Measurements from ENCODE around the gene IPCEF1. TPM values are rescaled to one million over a fixed set of nuclear protein-coding genes. Genes with fewer than 3 reads are reported as not detected.
"Not testable (repeated sequence)": the region's sequence is repeated elsewhere in the genome, so short reads cannot be mapped to it uniquely, and the experiment has no call there.

Gene IPCEF1
- total and polyA plus RNA-seq, 3 donors from 2014 or later = 3.6 to 4.8 (median 4.2) TPM

DNA sequence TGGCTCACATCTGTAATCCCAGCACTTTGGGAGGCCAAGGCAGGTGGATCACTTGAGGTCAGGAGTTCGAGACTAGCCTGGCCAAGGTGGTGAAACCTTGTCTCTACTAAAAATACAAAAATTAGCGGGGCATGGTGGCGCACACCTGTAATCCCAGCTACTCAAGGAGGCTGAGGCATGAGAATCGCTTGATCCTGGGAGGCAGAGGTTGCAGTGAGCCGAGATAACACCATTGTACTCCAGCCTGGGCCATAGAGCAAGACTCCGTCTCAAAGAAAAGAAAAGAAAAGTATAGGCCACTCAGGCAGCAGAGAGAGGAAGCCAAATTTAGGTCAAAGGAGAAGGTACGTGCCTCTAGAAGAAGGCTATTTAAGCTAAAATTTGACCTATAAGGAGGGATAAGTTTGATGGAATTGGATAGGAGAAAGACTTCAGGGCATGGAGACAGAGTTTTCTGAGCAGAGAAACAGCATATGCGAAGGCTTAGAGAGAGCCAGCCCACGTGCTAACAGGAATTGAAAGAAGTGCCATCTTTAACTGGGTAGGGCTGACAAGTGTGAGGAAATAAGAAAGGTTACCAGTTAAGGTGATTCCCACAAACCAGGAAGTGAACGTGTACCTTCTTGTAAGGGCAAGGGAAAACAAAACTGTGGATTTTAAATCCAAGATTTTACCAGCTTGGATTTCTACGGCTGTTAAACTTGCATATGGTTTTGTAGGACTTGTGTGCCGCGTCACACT lies 113.8 kb downstream of the IPCEF1 start:
- 92% methylated on average over 13 of the region's 13 CpGs for WGBS, 2 donors
- DNase-seq = no peak
- Histone ChIP-seq H3K27ac (no peak overlapping the region), H3K27me3 (no peaks in the 10 kb centered on the region), H3K9me3 (no peaks in the 10 kb centered on the region), H3K36me3 (ENCODE audit: low read depth, missing control alignments) (no peaks in the 10 kb centered on the region), H3K4me3 (no peak overlapping the region), H3K4me1 (no peaks in the 10 kb centered on the region)
- no peak for TF ChIP-seq POLR2A (IDR thresholded peaks at IDR 0.05)
- TF ChIP-seq, protein P1, sequence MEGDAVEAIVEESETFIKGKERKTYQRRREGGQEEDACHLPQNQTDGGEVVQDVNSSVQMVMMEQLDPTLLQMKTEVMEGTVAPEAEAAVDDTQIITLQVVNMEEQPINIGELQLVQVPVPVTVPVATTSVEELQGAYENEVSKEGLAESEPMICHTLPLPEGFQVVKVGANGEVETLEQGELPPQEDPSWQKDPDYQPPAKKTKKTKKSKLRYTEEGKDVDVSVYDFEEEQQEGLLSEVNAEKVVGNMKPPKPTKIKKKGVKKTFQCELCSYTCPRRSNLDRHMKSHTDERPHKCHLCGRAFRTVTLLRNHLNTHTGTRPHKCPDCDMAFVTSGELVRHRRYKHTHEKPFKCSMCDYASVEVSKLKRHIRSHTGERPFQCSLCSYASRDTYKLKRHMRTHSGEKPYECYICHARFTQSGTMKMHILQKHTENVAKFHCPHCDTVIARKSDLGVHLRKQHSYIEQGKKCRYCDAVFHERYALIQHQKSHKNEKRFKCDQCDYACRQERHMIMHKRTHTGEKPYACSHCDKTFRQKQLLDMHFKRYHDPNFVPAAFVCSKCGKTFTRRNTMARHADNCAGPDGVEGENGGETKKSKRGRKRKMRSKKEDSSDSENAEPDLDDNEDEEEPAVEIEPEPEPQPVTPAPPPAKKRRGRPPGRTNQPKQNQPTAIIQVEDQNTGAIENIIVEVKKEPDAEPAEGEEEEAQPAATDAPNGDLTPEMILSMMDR (IDR thresholded peaks at IDR 0.05) = no peak
- intact Hi-C loops (cut with DNase I; ENCODE audit: low total_unique reads) = no loop called here

DNA sequence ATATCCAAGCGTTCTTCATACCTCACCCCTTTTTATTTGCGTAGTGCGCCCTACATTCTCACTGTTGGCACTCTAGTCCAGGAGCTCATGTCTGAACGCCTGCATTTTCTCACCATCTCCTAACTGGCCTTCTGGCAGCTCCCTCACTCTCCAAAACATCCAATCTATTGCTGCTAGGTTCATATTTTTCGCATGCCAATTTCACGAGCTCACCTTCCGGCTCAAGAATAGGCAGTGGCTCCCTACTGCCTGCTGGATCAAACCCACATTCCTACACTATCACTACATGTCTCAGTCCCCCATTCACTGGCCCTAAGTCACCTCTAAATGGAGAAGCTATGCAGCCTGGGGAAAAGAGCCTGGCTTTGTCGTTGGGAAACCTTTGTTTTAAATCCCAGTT lies 115.0 kb downstream of the IPCEF1 start:
- no peaks in the 10 kb centered on the region for H3K27me3 ChIP-seq
- no peaks in the 10 kb centered on the region for H3K4me1 ChIP-seq
- no peak overlapping the region for H3K4me3 ChIP-seq
- TF ChIP-seq, protein P1 (IDR thresholded peaks at IDR 0.05) = no peak
- TF ChIP-seq POLR2A (IDR thresholded peaks at IDR 0.05) = no peak
- 92 to 95% methylated on average over 8 of the region's 8 CpGs for WGBS, 2 donors
- no peak overlapping the region for H3K27ac ChIP-seq
- no peaks in the 10 kb centered on the region for H3K9me3 ChIP-seq
- intact Hi-C loops (cut with DNase I; ENCODE audit: low total_unique reads) = no loop called here
- H3K36me3 ChIP-seq (ENCODE audit: low read depth, missing control alignments) = no peaks in the 10 kb centered on the region
- no peak for DNase-seq

DNA sequence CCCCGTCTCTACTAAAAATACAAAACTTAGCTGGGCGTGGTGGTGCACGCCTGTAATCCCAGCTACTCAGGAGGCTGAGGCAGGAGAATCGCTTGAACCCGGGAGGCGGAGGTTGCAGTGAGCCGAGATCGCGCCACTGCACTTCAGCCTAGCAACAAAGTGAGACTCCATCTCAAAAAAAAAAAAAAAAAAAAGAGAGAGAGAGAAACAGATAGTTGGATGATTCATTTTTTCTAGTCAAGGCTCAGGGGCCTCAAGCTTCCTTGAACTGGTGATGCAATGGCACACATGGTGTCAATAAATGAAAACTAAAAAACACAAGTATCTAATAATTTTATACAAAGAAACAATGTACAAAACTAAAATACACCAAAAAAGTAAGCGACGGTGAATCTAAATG lies 115.5 kb downstream of the IPCEF1 start:
- H3K27ac ChIP-seq; H3K4me3 ChIP-seq; intact Hi-C loops (cut with DNase I; ENCODE audit: low total_unique reads); H3K9me3 ChIP-seq; DNase-seq; H3K36me3 ChIP-seq (ENCODE audit: low read depth, missing control alignments); H3K27me3 ChIP-seq; H3K4me1 ChIP-seq: not testable (repeated sequence)
- 91% methylated on average over 11 of the region's 11 CpGs for WGBS, 2 donors

DNA sequence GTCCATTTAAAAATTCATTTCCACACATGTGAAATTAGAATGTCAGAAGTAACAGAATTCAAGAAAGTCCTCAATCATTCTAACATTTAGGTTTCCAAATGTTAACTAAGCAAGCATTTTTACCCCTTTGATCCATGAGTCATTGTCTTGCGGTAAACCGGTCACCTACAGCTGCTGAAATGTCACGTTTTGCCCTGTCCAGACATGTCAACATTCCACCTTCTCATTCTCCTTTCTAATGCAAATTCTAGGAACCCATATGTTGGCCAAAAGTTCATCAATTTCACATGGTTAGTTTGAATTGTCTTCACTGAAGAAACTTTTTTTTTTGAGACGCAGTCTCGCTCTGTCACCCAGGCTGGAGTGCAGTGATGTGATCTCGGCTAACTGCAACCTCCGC lies 117.2 kb downstream of the IPCEF1 start:
- Histone ChIP-seq H3K4me1 (no peaks in the 10 kb centered on the region), H3K36me3 (ENCODE audit: low read depth, missing control alignments) (no peaks in the 10 kb centered on the region), H3K9me3 (no peaks in the 10 kb centered on the region), H3K4me3 (no peak overlapping the region), H3K27ac (no peak overlapping the region), H3K27me3 (no peaks in the 10 kb centered on the region)
- DNase-seq = no peak
- 77 to 95% methylated on average over 7 of the region's 7 CpGs for WGBS, 2 donors
- TF ChIP-seq, protein P1 (IDR thresholded peaks at IDR 0.05) = no peak
- TF ChIP-seq POLR2A (IDR thresholded peaks at IDR 0.05) = no peak
- intact Hi-C loops (cut with DNase I; ENCODE audit: low total_unique reads) = no loop called here

DNA sequence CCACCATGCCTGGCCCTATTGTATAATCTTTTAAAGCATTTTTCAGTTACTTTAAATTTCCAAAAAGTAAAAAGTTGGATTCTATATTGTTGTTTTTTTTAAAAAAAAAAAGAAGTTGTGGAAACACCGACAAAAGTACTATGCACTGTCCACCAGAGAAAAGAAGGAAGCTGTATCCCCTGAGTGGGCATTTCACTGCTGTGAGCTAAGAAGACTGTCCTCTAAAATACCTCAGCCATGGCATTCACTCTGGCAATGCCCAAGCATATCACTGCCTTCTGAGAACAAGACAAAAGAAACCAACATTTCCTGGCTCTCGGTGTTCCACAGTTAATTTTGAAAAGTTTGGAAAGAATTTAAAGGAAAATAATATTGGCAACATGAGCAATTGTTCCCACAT lies 117.8 kb downstream of the IPCEF1 start:
- no peak overlapping the region for H3K4me3 ChIP-seq
- intact Hi-C loops (cut with DNase I; ENCODE audit: low total_unique reads) = no loop called here
- no peaks in the 10 kb centered on the region for H3K27me3 ChIP-seq
- no peaks in the 10 kb centered on the region for H3K36me3 ChIP-seq (ENCODE audit: low read depth, missing control alignments)
- WGBS, 2 donors = 59 to 65% methylated on average over 2 of the region's 2 CpGs
- no peak for DNase-seq
- H3K4me1 ChIP-seq = no peaks in the 10 kb centered on the region
- H3K9me3 ChIP-seq = no peaks in the 10 kb centered on the region
- H3K27ac ChIP-seq = no peak overlapping the region
- TF ChIP-seq POLR2A (IDR thresholded peaks at IDR 0.05) = no peak
- TF ChIP-seq, protein P1 (IDR thresholded peaks at IDR 0.05) = no peak

Data from testis (tissue), 3 donors.